ENCODE data around the gene DCHS1.

- TF ChIP-seq POLR2A (IDR thresholded peaks at IDR 0.05), result no peak
- no peak for TF ChIP-seq EP300 (IDR thresholded peaks at IDR 0.05)
Measured at GRCh38 chr11:6671991-6672390, 16.4 kb upstream of the DCHS1 start.

All from ovary (tissue), 1 donor.